SK-N-SH treated with all-trans-retinoic acid at 6 μM for 48 hours (cell line): ENCODE results near the gene SNED1.

Source experiments
- ATAC-seq: fragments of 200-7000 bp; cut with Tn5 transposase; 3 replicates; pipeline ENCODE4 v1.9.1; 2020; ENCODE audit warnings: mild to moderate bottlenecking, moderate library complexity
- ARNTL ChIP-seq: fragments of 450-650 bp; formaldehyde crosslinking; IDR thresholded peaks from 2 replicates; pipeline ENCODE4 v1.5.0; 2020; ENCODE audit warnings: low read depth, mild to moderate bottlenecking, moderate library complexity, borderline replicate concordance
- BACH2 ChIP-seq: fragments of 250-450 bp; sonication (Bioruptor Pico); IDR thresholded peaks from 2 replicates; pipeline ENCODE4 v1.9.0; 2021; ENCODE audit warnings: mild to moderate bottlenecking, borderline replicate concordance
- CREB5 ChIP-seq: fragments of 250-450 bp; sonication (Bioruptor Pico); IDR thresholded peaks from 2 replicates; pipeline ENCODE4 v1.5.1; 2020; ENCODE audit warnings: low read depth, mild to moderate bottlenecking, moderate library complexity
- CSDC2 ChIP-seq: fragments of 250-450 bp; sonication (Bioruptor Pico); IDR thresholded peaks from 2 replicates; pipeline ENCODE4 v1.5.0; 2020; ENCODE audit warnings: mild to moderate bottlenecking, moderate library complexity
- CSRNP3 ChIP-seq: fragments of 250-450 bp; sonication (Bioruptor Pico); IDR thresholded peaks from 2 replicates; pipeline ENCODE4 v1.5.1; 2021; ENCODE audit warnings: mild to moderate bottlenecking, moderate library complexity
- ESRRG ChIP-seq: fragments of 250-450 bp; sonication (Bioruptor Pico); IDR thresholded peaks from 2 replicates; pipeline ENCODE4 v1.6.1; 2021; ENCODE audit warnings: mild to moderate bottlenecking
- GLIS3 ChIP-seq: fragments of 250-450 bp; sonication (Bioruptor Pico); IDR thresholded peaks from 2 replicates; pipeline ENCODE4 v1.5.0; 2020; ENCODE audit warnings: mild to moderate bottlenecking, moderate library complexity
- ISL1 ChIP-seq: fragments of 250-450 bp; sonication (Bioruptor Pico); IDR thresholded peaks from 2 replicates; pipeline ENCODE4 v2.1.2; 2022; ENCODE audit warnings: mild to moderate bottlenecking, moderate library complexity
- OSR1 ChIP-seq: fragments of 250-450 bp; sonication (Bioruptor Pico); IDR thresholded peaks from 2 replicates; pipeline ENCODE4 v1.8.0; 2022; ENCODE audit warnings: moderate library complexity, mild to moderate bottlenecking, inconsistent platforms
- PATZ1 ChIP-seq: fragments of 250-450 bp; sonication (Bioruptor Pico); IDR thresholded peaks from 2 replicates; pipeline ENCODE4 v1.8.0; 2020; ENCODE audit warnings: mild to moderate bottlenecking, moderate library complexity, borderline replicate concordance
- POU6F1 ChIP-seq: fragments of 250-450 bp; sonication (Bioruptor Pico); IDR thresholded peaks from 2 replicates; pipeline ENCODE4 v1.8.0; 2021; ENCODE audit warnings: low read depth, mild to moderate bottlenecking, moderate library complexity, borderline replicate concordance
- PPARA ChIP-seq: fragments of 250-450 bp; sonication (Bioruptor Pico); IDR thresholded peaks from 2 replicates; pipeline ENCODE4 v1.5.0; 2020; ENCODE audit warnings: mild to moderate bottlenecking, borderline replicate concordance
- RARB ChIP-seq: fragments of 250-450 bp; sonication (Bioruptor Pico); IDR thresholded peaks from 2 replicates; pipeline ENCODE4 v1.8.0; 2021; ENCODE audit warnings: mild to moderate bottlenecking, moderate library complexity
- SNAI2 ChIP-seq: fragments of 250-450 bp; sonication (Bioruptor Pico); IDR thresholded peaks from 2 replicates; pipeline ENCODE4 v1.5.0; 2020; ENCODE audit warnings: mild to moderate bottlenecking, moderate library complexity
- TCF4 ChIP-seq: fragments of 250-450 bp; sonication (Bioruptor Pico); IDR thresholded peaks from 2 replicates; pipeline ENCODE4 v1.8.0; 2021; ENCODE audit warnings: mild to moderate bottlenecking, moderate library complexity, borderline replicate concordance
- TOX ChIP-seq: fragments of 250-450 bp; sonication (Bioruptor Pico); IDR thresholded peaks from 2 replicates; pipeline ENCODE4 v1.8.0; 2021; ENCODE audit warnings: mild to moderate bottlenecking, moderate library complexity, borderline replicate concordance
- TSHZ2 ChIP-seq: fragments of 250-450 bp; sonication (Bioruptor Pico); IDR thresholded peaks from 2 replicates; pipeline ENCODE4 v1.5.0; 2020; ENCODE audit warnings: mild to moderate bottlenecking, moderate library complexity
- ZC3H10 ChIP-seq: fragments of 250-450 bp; sonication (Bioruptor Pico); IDR thresholded peaks from 2 replicates; pipeline ENCODE4 v1.5.1; 2021; ENCODE audit warnings: mild to moderate bottlenecking, moderate library complexity
- ZFP3 ChIP-seq: fragments of 250-450 bp; sonication (Bioruptor Pico); IDR thresholded peaks from 2 replicates; pipeline ENCODE4 v1.5.0; 2020; ENCODE audit warnings: mild to moderate bottlenecking, moderate library complexity
- ZFP30 ChIP-seq: fragments of 450-650 bp; formaldehyde crosslinking; IDR thresholded peaks from 2 replicates; pipeline ENCODE4 v1.5.0; 2022; ENCODE audit warnings: mild to moderate bottlenecking, moderate library complexity
- ZNF565 ChIP-seq: fragments of 450-650 bp; formaldehyde crosslinking; conservative IDR thresholded peaks from 2 replicates; pipeline ENCODE4 v1.5.0; 2020; ENCODE audit warnings: low read depth, mild to moderate bottlenecking, moderate library complexity
- ZNF70 ChIP-seq: fragments of 450-650 bp; formaldehyde crosslinking; IDR thresholded peaks from 2 replicates; pipeline ENCODE4 v1.5.0; 2020; ENCODE audit warnings: mild to moderate bottlenecking, moderate library complexity
- ZNF8 ChIP-seq: fragments of 450-650 bp; formaldehyde crosslinking; IDR thresholded peaks from 2 replicates; pipeline ENCODE4 v1.5.0; 2020; ENCODE audit warnings: mild to moderate bottlenecking, moderate library complexity

SNED1 gene

GRCh38 chr2:241080405-241081189 lies 82.2 kb downstream of the SNED1 start:
- ATAC-seq: no peak
- TF ChIP-seq CSDC2 (no peak), POU6F1 (CRISPR knock-in tag) (no peak), ZNF70 (CRISPR knock-in tag) (no peak), TOX (CRISPR knock-in tag) (no peak), CREB5 (CRISPR knock-in tag) (no peak), OSR1 (CRISPR knock-in tag) (no peak), ZC3H10 (CRISPR knock-in tag) (no peak), GLIS3 (CRISPR knock-in tag) (no peak), RARB (no peak), ESRRG (CRISPR knock-in tag) (no peak), BACH2 (CRISPR knock-in tag) (no peak), ZFP30 (CRISPR knock-in tag) (no peak), SNAI2 (CRISPR knock-in tag) (no peak), ARNTL (CRISPR knock-in tag) (no peak)

GRCh38 chr2:241081190-241081642 lies 82.8 kb downstream of the SNED1 start:
- ATAC-seq: no peak
- TF ChIP-seq ZNF8 (CRISPR knock-in tag): no peak
- TF ChIP-seq ZNF565 (CRISPR knock-in tag): no peak
- no peak for TF ChIP-seq ESRRG (CRISPR knock-in tag)
- TF ChIP-seq TOX (CRISPR knock-in tag): no peak
- no peak for TF ChIP-seq ZC3H10 (CRISPR knock-in tag)
- TF ChIP-seq ISL1 (CRISPR knock-in tag): no peak
- no peak for TF ChIP-seq CSRNP3
- no peak for TF ChIP-seq ZFP30 (CRISPR knock-in tag)
- TF ChIP-seq TSHZ2 (CRISPR knock-in tag): no peak
- TF ChIP-seq BACH2 (CRISPR knock-in tag): no peak
- TF ChIP-seq ZNF70 (CRISPR knock-in tag): no peak
- no peak for TF ChIP-seq GLIS3 (CRISPR knock-in tag)
- no peak for TF ChIP-seq CSDC2
- TF ChIP-seq TCF4 (CRISPR knock-in tag): no peak
- no peak for TF ChIP-seq SNAI2 (CRISPR knock-in tag)
- no peak for TF ChIP-seq PPARA (CRISPR knock-in tag)
- TF ChIP-seq RARB: no peak
- TF ChIP-seq PATZ1 (CRISPR knock-in tag): no peak
- no peak for TF ChIP-seq OSR1 (CRISPR knock-in tag)
- TF ChIP-seq ZFP3: no peak
